ENCODE results near the gene TUBA1B. TPM values are rescaled to one million over a fixed set of nuclear protein-coding genes. Genes with fewer than 3 reads are reported as not detected.

TUBA1B gene
- total and polyA plus RNA-seq, 2 donors (not counting 3 experiments of a cell fraction or from before 2014, with no cell fraction given), result 2,245 to 5,362 TPM

DNA sequence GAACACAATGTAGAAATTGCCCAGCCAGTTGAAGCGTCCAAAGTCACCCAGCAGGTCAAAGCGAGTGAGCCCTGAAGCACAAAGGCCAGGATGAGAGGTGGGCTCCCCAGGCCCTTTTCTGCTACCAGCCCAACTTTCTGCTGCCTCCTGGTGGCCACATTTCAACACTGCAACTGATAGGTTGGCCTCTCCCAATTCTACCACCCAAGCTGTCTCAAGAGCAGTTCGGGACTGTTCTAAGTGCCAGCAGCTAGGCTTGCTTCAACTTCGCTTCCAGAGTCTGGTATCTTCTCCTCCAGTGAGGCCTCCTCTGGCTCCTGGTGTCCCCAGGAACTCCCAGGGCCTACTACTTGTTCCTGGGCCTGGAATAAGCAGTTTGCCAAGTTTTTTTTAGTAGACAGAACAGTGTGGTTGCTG is 33.2 kb downstream of the TUBA1B start:
- Histone ChIP-seq H3K4me2 (ENCODE audit: insufficient read depth, low read length) (no peak overlapping the region), H3K9me3 (replicated peaks; ENCODE audit: control insufficient read depth, insufficient read depth, low read length) (no peaks in the 10 kb centered on the region), H2AFZ (ENCODE audit: low read depth, low read length) (no peak overlapping the region), H3K9ac (replicated peaks; ENCODE audit: extremely low read depth, insufficient read depth, low read length) (no peak overlapping the region), H3K4me1 (ENCODE audit: control insufficient read depth, extremely low read depth, insufficient read depth, low read length) (peaks cover 19% of the 10 kb centered on the region), H3K79me2 (ENCODE audit: control insufficient read depth, insufficient read depth, low read length) (no peaks in the 10 kb centered on the region), H3K36me3 (ENCODE audit: control insufficient read depth in 2 of 2, extremely low read depth in 1 of 2, insufficient read depth in 2 of 2, low read length in 2 of 2) (peaks cover 4 to 41% of the 10 kb centered on the region in 2 experiments), H3K27ac (ENCODE audit: insufficient read depth, low read depth, low read length) (no peak overlapping the region), H3K4me3 (replicated peaks in 1 of 3; ENCODE audit: insufficient read depth in 1 of 3, low read depth in 1 of 3, low read length in 3 of 3) (no peak overlapping the region), H3K9me1 (replicated peaks; ENCODE audit: control insufficient read depth, extremely low read depth, insufficient read depth, low read length) (no peaks in the 10 kb centered on the region), H4K20me1 (replicated peaks; ENCODE audit: control insufficient read depth, extremely low read depth, insufficient read depth, low read length) (no peaks in the 10 kb centered on the region), H3K27me3 (ENCODE audit: control insufficient read depth in 2 of 2, insufficient read depth in 2 of 2, low read length in 2 of 2) (no peaks in the 10 kb centered on the region)
- DNase-seq (ENCODE audit: low read depth, low spot score), result peak; percentile 58
- TF ChIP-seq CTCF (IDR thresholded peaks at IDR 0.05; ENCODE audit: extremely low read depth in 1 of 2, insufficient read depth in 1 of 2, low read depth in 1 of 2, low read length in 2 of 2) (peak; percentile 81 to 91), FOS (IDR thresholded peaks at IDR 0.05; ENCODE audit: borderline replicate concordance, insufficient read depth, low read length) (no peak)
- intact Hi-C loops (cut with micrococcal nuclease) (loop anchor here (1.0 kb wide), 2 partner anchors 10 to 34 kb away; no protein-coding TSS in a partner anchor), dilution Hi-C loops (cut with MboI; ENCODE audit: extremely low pct_ligation_motif_present, low sequenced_read_pairs) (no loop called here)
- FAIRE-seq, result peak; percentile 73
- CTCF ChIA-PET, result interaction anchor here (0.6 to 11.7 kb wide), 20 partner anchors 8 to 140 kb away, joined by 3 to 188 read pairs (median 6); partner anchors contain the start of genes ARF3, LMBR1L, RHEBL1 and TUBA1B
- POLR2A ChIA-PET, result interaction anchor here (0.8 to 1.5 kb wide), 2 partner anchors 10 to 12 kb away, joined by 5 to 7 read pairs; no protein-coding TSS in a partner anchor
- no TSS peak for BruUV-seq (replicated peaks)

GRCh38 chr12:49097381-49097780 is 33.8 kb downstream of the TUBA1B start:
- intact Hi-C loops (cut with micrococcal nuclease) (no loop called here), dilution Hi-C loops (cut with MboI; ENCODE audit: extremely low pct_ligation_motif_present, low sequenced_read_pairs) (no loop called here)
- DNase-seq (ENCODE audit: low read depth, low spot score) (no peak), FAIRE-seq (no peak)
- no peak overlapping the region for H3K4me3 ChIP-seq (replicated peaks in 1 of 3; ENCODE audit: insufficient read depth in 1 of 3, low read depth in 1 of 3, low read length in 3 of 3)
- no peak overlapping the region for H3K4me2 ChIP-seq (ENCODE audit: insufficient read depth, low read length)
- H3K36me3 ChIP-seq (ENCODE audit: control insufficient read depth in 2 of 2, extremely low read depth in 1 of 2, insufficient read depth in 2 of 2, low read length in 2 of 2), result peaks cover 4 to 35% of the 10 kb centered on the region in 2 experiments
- no peak overlapping the region for H2AFZ ChIP-seq (ENCODE audit: low read depth, low read length)
- no peaks in the 10 kb centered on the region for H3K27me3 ChIP-seq (ENCODE audit: control insufficient read depth in 2 of 2, insufficient read depth in 2 of 2, low read length in 2 of 2)
- no peaks in the 10 kb centered on the region for H3K79me2 ChIP-seq (ENCODE audit: control insufficient read depth, insufficient read depth, low read length)
- POLR2A ChIA-PET, result interaction anchor here (0.8 kb wide), 1 partner anchor 12 kb away, joined by 7 read pairs; no protein-coding TSS in a partner anchor
- no peak overlapping the region for H3K27ac ChIP-seq (ENCODE audit: insufficient read depth, low read depth, low read length)
- no TSS peak for BruUV-seq (replicated peaks)
- peaks cover 26% of the 10 kb centered on the region for H3K4me1 ChIP-seq (ENCODE audit: control insufficient read depth, extremely low read depth, insufficient read depth, low read length)
- H3K9me3 ChIP-seq (replicated peaks; ENCODE audit: control insufficient read depth, insufficient read depth, low read length), result no peaks in the 10 kb centered on the region
- H4K20me1 ChIP-seq (replicated peaks; ENCODE audit: control insufficient read depth, extremely low read depth, insufficient read depth, low read length), result no peaks in the 10 kb centered on the region
- H3K9me1 ChIP-seq (replicated peaks; ENCODE audit: control insufficient read depth, extremely low read depth, insufficient read depth, low read length), result no peaks in the 10 kb centered on the region
- CTCF ChIA-PET, result interaction anchor here (0.9 to 11.7 kb wide), 8 partner anchors 10 to 140 kb away, joined by 3 to 188 read pairs (median 30); partner anchors contain the start of genes ARF3, LMBR1L and RHEBL1
- no peak for TF ChIP-seq POLR2AphosphoS5 (IDR thresholded peaks at IDR 0.05; ENCODE audit: insufficient read depth, low read depth, low read length)
- no peak for TF ChIP-seq MYC (IDR thresholded peaks at IDR 0.05; ENCODE audit: low read depth, low read length)
- no peak for TF ChIP-seq FOS (IDR thresholded peaks at IDR 0.05; ENCODE audit: borderline replicate concordance, insufficient read depth, low read length)
- TF ChIP-seq, protein P1, sequence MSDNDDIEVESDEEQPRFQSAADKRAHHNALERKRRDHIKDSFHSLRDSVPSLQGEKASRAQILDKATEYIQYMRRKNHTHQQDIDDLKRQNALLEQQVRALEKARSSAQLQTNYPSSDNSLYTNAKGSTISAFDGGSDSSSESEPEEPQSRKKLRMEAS (IDR thresholded peaks at IDR 0.05; ENCODE audit: insufficient read depth, insufficient read length), result no peak
- no peak for TF ChIP-seq POLR2A (IDR thresholded peaks at IDR 0.05; ENCODE audit: low read depth, low read length)
- TF ChIP-seq CTCF (IDR thresholded peaks at IDR 0.05; ENCODE audit: extremely low read depth in 1 of 2, insufficient read depth in 1 of 2, low read depth in 1 of 2, low read length in 2 of 2), result no peak
- TF ChIP-seq GATA2 (IDR thresholded peaks at IDR 0.05; ENCODE audit: insufficient read depth, insufficient read length, low read depth, low read length), result no peak
- TF ChIP-seq JUN (IDR thresholded peaks at IDR 0.05; ENCODE audit: borderline replicate concordance, insufficient read depth, insufficient read length, low read depth), result no peak
- TF ChIP-seq EZH2 (IDR thresholded peaks at IDR 0.05; ENCODE audit: borderline replicate concordance, low read depth, low read length, severe bottlenecking), result no peak
- H3K9ac ChIP-seq (replicated peaks; ENCODE audit: extremely low read depth, insufficient read depth, low read length), result no peak overlapping the region
